Activated CD4-positive, alpha-beta T cell treated with anti-CD3 and anti-CD28 coated beads, Interleukin-2, amount 10 ng/mL, durations not matched to agents 7 days and 5 days (primary cell): ENCODE data around the gene SAMD11. TPM values are rescaled to one million over a fixed set of nuclear protein-coding genes. Genes with fewer than 3 reads are reported as not detected.
A peak's percentile ranks its signal among the peaks of the same experiment; 100 is the strongest.

ENCODE experiments used
- CTCF ChIA-PET: fragments of 350-600 bp; sonication (Branson Sonifier 250); formaldehyde crosslinking; loops from one replicate; lab custom pipeline; 2021; ENCODE audit warnings: antibody characterized with exemption; lab: Charles Lee
- POLR2A ChIA-PET: fragments of 350-600 bp; sonication (Branson Sonifier 250); formaldehyde crosslinking; loops from one replicate; lab custom pipeline; 2021; ENCODE audit warnings: antibody characterized with exemption; lab: Charles Lee
- DNase-seq: peaks from one replicate; pipeline ENCODE4 v3.0.0-alpha.2; 2020
- H3K27ac Mint-ChIP-seq: one replicate; pipeline ENCODE4 v1.8.0; 2021; ENCODE audit warnings: mild to moderate bottlenecking, moderate library complexity, mixed read lengths
- H3K27me3 Mint-ChIP-seq: one replicate; pipeline ENCODE4 v1.8.0; 2021; ENCODE audit warnings: mixed read lengths
- H3K36me3 Mint-ChIP-seq: one replicate; pipeline ENCODE4 v1.8.0; 2021; ENCODE audit warnings: low read depth, mixed read lengths
- H3K4me1 Mint-ChIP-seq: one replicate; pipeline ENCODE4 v1.8.0; 2021; ENCODE audit warnings: mixed read lengths
- H3K4me3 Mint-ChIP-seq: one replicate; pipeline ENCODE4 v1.8.0; 2021; ENCODE audit warnings: mild to moderate bottlenecking, moderate library complexity, mixed read lengths
- H3K9me3 Mint-ChIP-seq: one replicate; pipeline ENCODE4 v1.8.0; 2021; ENCODE audit warnings: mixed read lengths
- total RNA-seq, 2 experiments: library from RNA; stranded (reverse); gene quantifications; one replicate each; pipeline ENCODE4 v1.2.3, GENCODE V29; 2021

SAMD11 gene
- total RNA-seq, 2 experiments from 2014 or later, result not detected

DNA sequence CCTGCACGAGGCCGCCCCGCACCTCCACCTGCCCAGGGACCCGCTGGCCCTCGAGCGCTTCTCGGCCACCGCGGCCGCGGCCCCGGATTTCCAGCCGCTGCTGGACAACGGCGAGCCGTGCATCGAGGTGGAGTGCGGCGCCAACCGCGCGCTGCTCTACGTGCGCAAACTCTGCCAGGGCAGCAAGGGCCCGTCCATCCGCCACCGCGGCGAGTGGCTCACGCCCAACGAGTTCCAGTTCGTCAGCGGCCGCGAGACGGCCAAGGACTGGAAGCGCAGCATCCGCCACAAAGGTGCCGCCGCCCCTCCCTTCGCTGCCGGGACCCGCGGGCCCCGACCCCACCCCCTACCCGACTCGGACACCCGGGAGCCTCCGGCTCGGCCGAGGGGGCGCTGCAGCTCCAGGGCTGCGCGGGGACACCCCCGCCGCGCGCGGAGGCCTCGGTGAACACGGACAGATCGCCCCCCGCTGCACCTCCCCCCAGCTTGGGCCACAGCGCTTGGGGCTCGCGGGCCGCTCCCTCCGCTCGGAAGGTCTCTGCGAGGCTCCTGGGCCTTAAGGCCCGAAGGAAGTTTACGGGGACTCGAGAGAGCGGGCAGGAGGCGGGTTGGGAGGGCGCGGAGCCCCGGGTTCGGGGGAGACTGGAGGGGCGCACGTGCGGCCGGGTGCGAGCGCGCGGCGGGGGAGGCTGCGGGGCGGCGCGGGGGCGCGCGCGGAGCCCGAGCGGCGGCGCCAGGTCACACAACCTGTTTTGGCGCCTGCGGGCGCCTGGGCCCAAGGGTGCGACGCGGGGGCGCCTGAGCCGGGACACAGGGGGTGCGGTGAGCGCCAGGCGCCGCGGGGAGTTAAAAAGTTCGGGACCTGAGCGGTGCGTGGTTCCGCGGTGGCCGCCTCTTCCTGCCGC is 1.2 kb downstream of the SAMD11 start:
- H3K4me3 Mint-ChIP-seq, result no peak overlapping the region
- POLR2A ChIA-PET, result no interaction called here

GRCh38 chr1:925561-926421 is 2.1 kb downstream of the SAMD11 start:
- Mint-ChIP-seq H3K27ac (no peak overlapping the region), H3K9me3 (no peaks in the 10 kb centered on the region), H3K27me3 (peaks cover 48% of the 10 kb centered on the region), H3K4me1 (peaks cover 4% of the 10 kb centered on the region), H3K36me3 (no peaks in the 10 kb centered on the region), H3K4me3 (peak overlapping the region; percentile 5)
- DNase-seq, result no peak
- ChIA-PET POLR2A (no interaction called here), CTCF (interaction anchor here (0.5 to 1.6 kb wide), 3 partner anchors 11 to 46 kb away, joined by 3 to 4 read pairs (median 3); no protein-coding TSS in a partner anchor)

More for the DNA sequence above, 1.2 kb downstream of the SAMD11 start:
- Mint-ChIP-seq H3K36me3 (no peaks in the 10 kb centered on the region), H3K4me1 (peaks cover 7% of the 10 kb centered on the region), H3K9me3 (no peaks in the 10 kb centered on the region), H3K27ac (no peak overlapping the region), H3K27me3 (peaks cover 54% of the 10 kb centered on the region)
- DNase-seq, result no peak
- CTCF ChIA-PET, result no interaction called here

DNA sequence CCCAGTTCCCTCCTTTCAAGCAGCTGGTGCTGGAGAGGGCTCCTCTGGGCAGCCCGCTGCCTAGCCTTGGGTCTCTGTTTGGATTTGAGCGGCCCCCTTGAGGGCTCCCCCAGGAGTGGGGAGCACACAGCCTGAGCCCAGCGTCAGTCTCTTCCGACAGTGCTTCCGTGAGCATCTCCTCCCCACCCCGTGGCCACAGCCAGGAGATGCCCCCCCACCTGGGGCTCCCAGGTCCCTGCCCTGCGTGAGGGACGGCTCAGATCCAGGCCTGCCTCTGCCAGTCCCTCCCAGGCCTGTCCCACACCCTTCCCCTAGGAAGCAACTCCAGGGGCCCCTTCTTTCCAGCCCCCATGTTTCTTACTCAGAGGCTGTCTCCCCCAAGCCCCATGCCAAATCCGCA is 3.5 kb downstream of the SAMD11 start:
- no peak overlapping the region for H3K27ac Mint-ChIP-seq
- H3K36me3 Mint-ChIP-seq, result no peaks in the 10 kb centered on the region
- DNase-seq, result no peak
- H3K9me3 Mint-ChIP-seq, result no peaks in the 10 kb centered on the region
- peaks cover 4% of the 10 kb centered on the region for H3K4me1 Mint-ChIP-seq
- H3K4me3 Mint-ChIP-seq, result no peak overlapping the region
- H3K27me3 Mint-ChIP-seq, result peaks cover 43% of the 10 kb centered on the region
- CTCF ChIA-PET, result interaction anchor here (1.4 kb wide), 1 partner anchor 12 kb away, joined by 3 read pairs; no protein-coding TSS in a partner anchor
- POLR2A ChIA-PET, result no interaction called here

DNA sequence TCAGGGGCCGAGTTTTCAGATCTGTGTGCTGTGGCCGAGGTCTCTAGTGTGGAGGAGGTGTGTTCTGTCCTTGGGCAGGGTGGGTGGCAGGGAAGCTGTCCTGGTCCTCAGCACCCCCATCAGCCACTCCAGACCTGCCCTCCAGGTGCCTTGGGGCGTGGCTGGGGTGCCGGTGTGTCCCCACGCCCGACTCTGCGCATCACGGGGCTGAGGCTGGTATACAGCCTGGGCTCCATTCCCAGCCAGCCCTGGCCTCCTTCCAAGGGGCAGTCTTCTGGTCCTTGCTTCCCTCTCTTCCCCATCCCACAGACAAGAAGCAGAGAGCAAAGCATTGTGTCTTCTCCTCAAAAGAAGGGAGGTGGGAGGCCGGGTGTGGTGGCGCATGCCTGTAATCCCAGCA is 4.0 kb downstream of the SAMD11 start:
- CTCF ChIA-PET, result interaction anchor here (1.4 kb wide), 1 partner anchor 13 kb away, joined by 3 read pairs; no protein-coding TSS in a partner anchor
- Mint-ChIP-seq H3K27me3 (peaks cover 38% of the 10 kb centered on the region), H3K9me3 (no peaks in the 10 kb centered on the region), H3K4me3 (no peak overlapping the region), H3K4me1 (peaks cover 4% of the 10 kb centered on the region), H3K27ac (no peak overlapping the region), H3K36me3 (no peaks in the 10 kb centered on the region)
- POLR2A ChIA-PET, result no interaction called here
- DNase-seq, result no peak

- no peaks in the 10 kb centered on the region for H3K4me1 Mint-ChIP-seq
- H3K4me3 Mint-ChIP-seq, result no peak overlapping the region
- ChIA-PET CTCF (no interaction called here), POLR2A (interaction anchor here (0.7 kb wide), 1 partner anchor 54 kb away, joined by 4 read pairs; no protein-coding TSS in a partner anchor)
- no peak overlapping the region for H3K27ac Mint-ChIP-seq
- no peaks in the 10 kb centered on the region for H3K9me3 Mint-ChIP-seq
- no peak for DNase-seq
- H3K36me3 Mint-ChIP-seq, result no peaks in the 10 kb centered on the region
- H3K27me3 Mint-ChIP-seq, result peaks cover 34% of the 10 kb centered on the region
Observed at GRCh38 chr1:928825-929661, 5.3 kb downstream of the SAMD11 start.

DNA sequence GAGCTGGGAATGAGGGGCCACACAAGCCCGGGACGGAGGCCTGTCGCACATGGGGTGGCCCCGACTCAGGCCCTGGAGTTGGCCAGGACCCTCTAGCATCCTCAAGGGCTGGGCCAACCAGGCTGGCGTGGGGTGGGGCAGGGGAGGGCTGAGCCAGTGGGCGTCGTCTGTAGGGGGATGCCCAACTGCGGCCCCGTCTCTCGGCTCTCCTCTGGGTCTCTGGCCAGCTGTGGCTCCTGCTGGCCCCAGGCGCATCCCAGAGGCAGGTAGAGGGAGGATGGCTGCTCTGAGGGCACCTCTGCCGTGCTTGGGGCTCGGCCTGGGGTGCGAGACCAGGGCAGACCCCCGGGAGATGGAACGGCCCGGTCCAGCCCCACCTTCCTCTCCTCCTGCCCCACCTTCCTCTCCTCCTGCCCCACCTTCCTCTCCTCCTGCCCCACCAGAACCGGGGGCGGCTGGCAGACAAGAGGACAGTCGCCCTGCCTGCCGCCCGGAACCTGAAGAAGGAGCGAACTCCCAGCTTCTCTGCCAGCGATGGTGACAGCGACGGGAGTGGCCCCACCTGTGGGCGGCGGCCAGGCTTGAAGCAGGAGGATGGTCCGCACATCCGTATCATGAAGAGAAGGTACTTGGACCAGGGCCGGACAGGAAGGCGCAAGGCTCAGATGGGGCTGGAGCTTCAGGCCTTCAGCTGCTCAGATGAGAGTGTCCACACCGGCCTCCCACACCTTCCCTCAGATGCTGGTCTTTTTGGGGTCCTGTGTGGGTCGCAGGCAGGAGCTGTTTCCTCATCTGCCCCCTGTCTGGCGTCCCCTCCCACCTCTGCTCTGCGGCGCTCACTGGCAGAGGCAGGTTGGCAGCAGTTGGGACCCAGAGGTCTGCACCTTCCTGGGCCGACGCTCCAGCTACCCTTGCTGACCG is 6.2 kb downstream of the SAMD11 start:
- Mint-ChIP-seq H3K36me3 (no peaks in the 10 kb centered on the region), H3K27ac (no peak overlapping the region), H3K9me3 (no peaks in the 10 kb centered on the region), H3K27me3 (peaks cover 36% of the 10 kb centered on the region), H3K4me3 (no peak overlapping the region), H3K4me1 (no peaks in the 10 kb centered on the region)
- ChIA-PET CTCF (interaction anchor here (1.6 kb wide), 1 partner anchor 10 kb away, joined by 6 read pairs; no protein-coding TSS in a partner anchor), POLR2A (interaction anchor here (0.7 kb wide), 1 partner anchor 55 kb away, joined by 4 read pairs; no protein-coding TSS in a partner anchor)
- DNase-seq, result no peak

- no peaks in the 10 kb centered on the region for H3K36me3 Mint-ChIP-seq
- no peaks in the 10 kb centered on the region for H3K4me1 Mint-ChIP-seq
- H3K27me3 Mint-ChIP-seq, result peaks cover 40% of the 10 kb centered on the region
- ChIA-PET POLR2A (no interaction called here), CTCF (interaction anchor here (1.6 kb wide), 1 partner anchor 9 kb away, joined by 6 read pairs; no protein-coding TSS in a partner anchor)
- no peak for DNase-seq
- H3K4me3 Mint-ChIP-seq, result no peak overlapping the region
- H3K9me3 Mint-ChIP-seq, result no peaks in the 10 kb centered on the region
- no peak overlapping the region for H3K27ac Mint-ChIP-seq
Observed at GRCh38 chr1:930633-931138, 7.0 kb downstream of the SAMD11 start.

- Mint-ChIP-seq H3K27ac (peak overlapping the region; percentile 55), H3K9me3 (no peaks in the 10 kb centered on the region), H3K27me3 (peaks cover 33% of the 10 kb centered on the region), H3K36me3 (no peaks in the 10 kb centered on the region), H3K4me3 (no peak overlapping the region), H3K4me1 (no peaks in the 10 kb centered on the region)
- ChIA-PET CTCF (interaction anchor here (1.1 to 1.6 kb wide), 3 partner anchors 8 to 27 kb away, joined by 3 to 6 read pairs (median 4); no protein-coding TSS in a partner anchor), POLR2A (no interaction called here)
- DNase-seq, result no peak
Observed at GRCh38 chr1:931380-932172, 7.9 kb downstream of the SAMD11 start.

DNA sequence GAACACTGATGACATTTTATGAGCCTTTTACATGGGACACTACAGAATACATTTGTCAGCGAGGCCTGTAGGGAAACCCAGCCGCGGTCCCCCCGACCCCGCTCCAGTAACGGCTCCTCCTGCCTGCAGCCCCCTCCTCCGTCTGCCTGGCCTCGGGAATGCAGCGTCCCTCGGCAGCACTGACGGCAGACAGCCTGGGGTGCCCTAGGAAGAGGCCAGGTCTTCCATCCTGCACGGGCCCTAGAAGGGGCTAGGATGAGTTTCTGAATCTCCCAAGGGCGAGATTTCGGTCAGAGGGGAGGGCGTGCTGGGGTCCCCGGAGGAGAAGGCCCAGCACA is 8.4 kb downstream of the SAMD11 start:
- Mint-ChIP-seq H3K9me3 (no peaks in the 10 kb centered on the region), H3K4me1 (no peaks in the 10 kb centered on the region), H3K36me3 (no peaks in the 10 kb centered on the region), H3K27me3 (peaks cover 27% of the 10 kb centered on the region), H3K4me3 (no peak overlapping the region), H3K27ac (no peak overlapping the region)
- DNase-seq, result no peak
- ChIA-PET POLR2A (no interaction called here), CTCF (interaction anchor here (1.1 to 1.3 kb wide), 2 partner anchors 9 to 27 kb away, joined by 3 to 4 read pairs; no protein-coding TSS in a partner anchor)

DNA sequence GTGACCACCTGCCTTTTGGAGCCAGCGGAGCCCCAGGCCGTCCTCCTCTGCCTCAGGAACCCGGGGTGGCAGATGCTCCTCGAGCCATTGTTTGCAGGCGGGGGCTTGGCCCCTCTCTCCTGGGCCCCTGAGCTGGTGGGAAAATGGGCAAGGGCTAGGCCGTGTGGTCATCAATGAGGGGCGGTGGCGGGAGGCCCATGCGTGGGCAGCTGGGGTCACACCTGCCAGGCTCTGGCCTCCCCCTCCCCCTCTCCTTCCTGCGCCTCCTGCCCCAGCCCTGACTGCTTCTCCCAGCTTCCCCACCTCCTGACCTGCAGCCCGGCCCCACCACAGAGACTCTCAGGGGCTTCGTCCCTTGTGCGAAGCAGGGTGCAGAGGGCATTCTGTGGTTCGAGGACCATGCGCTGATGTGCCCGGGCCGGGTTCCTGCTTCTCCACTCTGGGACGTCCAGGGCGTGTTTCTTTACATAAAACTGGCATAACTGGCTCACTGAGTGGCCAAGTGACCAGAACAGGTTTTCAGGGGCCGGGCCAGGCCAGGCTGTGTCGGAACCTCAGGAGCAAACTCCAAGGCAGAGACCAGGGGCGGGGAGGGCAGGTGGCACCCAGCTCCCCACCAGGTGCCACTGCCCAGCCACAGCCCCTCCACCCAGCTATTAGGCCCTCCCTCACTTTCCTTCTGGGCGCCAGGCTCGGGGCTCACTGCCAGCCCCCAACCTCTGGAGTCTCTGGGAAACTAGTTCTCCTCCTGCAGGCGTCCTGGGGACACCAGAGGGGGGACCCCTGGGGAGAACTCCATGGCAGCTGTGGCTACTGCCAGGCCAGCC is 9.3 kb downstream of the SAMD11 start:
- Mint-ChIP-seq H3K4me3 (no peak overlapping the region), H3K4me1 (no peaks in the 10 kb centered on the region), H3K36me3 (no peaks in the 10 kb centered on the region), H3K9me3 (no peaks in the 10 kb centered on the region), H3K27me3 (peaks cover 23% of the 10 kb centered on the region), H3K27ac (no peak overlapping the region)
- no peak for DNase-seq
- ChIA-PET CTCF (interaction anchor here (0.7 to 1.3 kb wide), 3 partner anchors 8 to 28 kb away, joined by 3 to 4 read pairs (median 3); no protein-coding TSS in a partner anchor), POLR2A (no interaction called here)
